Stimulated activated naive CD8-positive, alpha-beta T cell treated with anti-CD3 and anti-CD28 coated beads, Interleukin-15, amount 100 ng/mL, for 72 hours (primary cell): ENCODE results near the gene RPS3.
A peak's percentile ranks its signal among the peaks of the same experiment; 100 is the strongest.

ENCODE experiments used
- ATAC-seq: fragments of 150-1000 bp; cut with Tn5 transposase; 2 replicates; pipeline ENCODE4 v1.10.0; 2021; ENCODE audit warnings: mild to moderate bottlenecking, moderate library complexity
- DNase-seq, 2 donors: peaks; one replicate each; pipeline ENCODE4 v3.0.0; 2021 to 2022
- H3K27ac Mint-ChIP-seq, 2 donors: one replicate each; pipeline ENCODE4 v1.8.0; 2022; ENCODE audit warnings: mild to moderate bottlenecking in 2 of 2, mixed read lengths in 2 of 2, moderate library complexity in 2 of 2
- H3K27me3 Mint-ChIP-seq: one replicate; pipeline ENCODE4 v1.8.0; 2022; ENCODE audit warnings: mixed read lengths
- H3K4me1 Mint-ChIP-seq: one replicate; pipeline ENCODE4 v1.8.0; 2022; ENCODE audit warnings: mild to moderate bottlenecking, mixed read lengths
- H3K4me3 Mint-ChIP-seq, 2 donors: one replicate each; pipeline ENCODE4 v1.8.0; 2022; ENCODE audit warnings: mild to moderate bottlenecking in 2 of 2, mixed read lengths in 2 of 2, moderate library complexity in 1 of 2
- H3K9me3 Mint-ChIP-seq, 2 donors: one replicate each; pipeline ENCODE4 v1.8.0; 2022; ENCODE audit warnings: mixed read lengths in 2 of 2

RPS3 gene

GRCh38 chr11:75449776-75450175 is 50.5 kb downstream of the RPS3 start:
- no peak for DNase-seq
- no peak for ATAC-seq
- H3K27ac Mint-ChIP-seq, result no peak overlapping the region
- no peaks in the 10 kb centered on the region for H3K9me3 Mint-ChIP-seq
- H3K4me1 Mint-ChIP-seq, result peaks cover 4% of the 10 kb centered on the region
- no peaks in the 10 kb centered on the region for H3K27me3 Mint-ChIP-seq
- no peak overlapping the region for H3K4me3 Mint-ChIP-seq

- no peaks in the 10 kb centered on the region for H3K9me3 Mint-ChIP-seq
- ATAC-seq (no peak), DNase-seq (no peak)
- peaks cover 3% of the 10 kb centered on the region for H3K4me1 Mint-ChIP-seq
- H3K27me3 Mint-ChIP-seq, result no peaks in the 10 kb centered on the region
- no peak overlapping the region for H3K4me3 Mint-ChIP-seq
- H3K27ac Mint-ChIP-seq, result no peak overlapping the region
Measured at GRCh38 chr11:75450236-75450635, 50.9 kb downstream of the RPS3 start.

GRCh38 chr11:75450826-75451821 is 51.8 kb downstream of the RPS3 start:
- no peaks in the 10 kb centered on the region for H3K27me3 Mint-ChIP-seq
- no peak overlapping the region for H3K4me3 Mint-ChIP-seq
- peak; percentile 33 to 34 for DNase-seq
- ATAC-seq, result no peak
- no peaks in the 10 kb centered on the region for H3K9me3 Mint-ChIP-seq
- H3K4me1 Mint-ChIP-seq, result no peaks in the 10 kb centered on the region
- no peak overlapping the region for H3K27ac Mint-ChIP-seq

GRCh38 chr11:75453916-75454655 is 54.8 kb downstream of the RPS3 start:
- Mint-ChIP-seq H3K4me1 (no peaks in the 10 kb centered on the region), H3K9me3 (no peaks in the 10 kb centered on the region), H3K4me3 (no peak overlapping the region), H3K27me3 (no peaks in the 10 kb centered on the region), H3K27ac (no peak overlapping the region)
- ATAC-seq (no peak), DNase-seq (no peak)

- H3K9me3 Mint-ChIP-seq, result no peaks in the 10 kb centered on the region
- ATAC-seq (no peak), DNase-seq (no peak)
- no peak overlapping the region for H3K4me3 Mint-ChIP-seq
- H3K27me3 Mint-ChIP-seq, result no peaks in the 10 kb centered on the region
- no peaks in the 10 kb centered on the region for H3K4me1 Mint-ChIP-seq
- H3K27ac Mint-ChIP-seq, result no peak overlapping the region
Measured at GRCh38 chr11:75454987-75455386, 55.7 kb downstream of the RPS3 start.
